AG09319 (cell line): ENCODE results near the gene RTEL1.

Source experiments
- DNase-seq: peaks from one replicate; pipeline ENCODE4 v3.0.0-alpha.2; 2010; ENCODE audit warnings: low read depth; ENCODE audit errors: extremely low read depth
- CTCF ChIP-seq: IDR thresholded peaks from 2 replicates; pipeline ENCODE4 v1.5.1; 2011; ENCODE audit warnings: low read depth, mild to moderate bottlenecking, inconsistent platforms, low read length, moderate library complexity

RTEL1 gene

GRCh38 chr20:63687419-63688178 lies 29.5 kb downstream of the RTEL1 start:
- no peak for DNase-seq
- no peak for TF ChIP-seq CTCF

- no peak for TF ChIP-seq CTCF
- DNase-seq, result no peak
These were observed 30.3 kb downstream of the RTEL1 start for GRCh38 chr20:63688228-63689045.

- DNase-seq, result no peak
- no peak for TF ChIP-seq CTCF
These were observed 31.2 kb downstream of the RTEL1 start for GRCh38 chr20:63689046-63690002.

- TF ChIP-seq CTCF, result no peak
- DNase-seq, result no peak
These were observed 32.1 kb downstream of the RTEL1 start for GRCh38 chr20:63690003-63690897.

GRCh38 chr20:63690898-63691710 lies 33.0 kb downstream of the RTEL1 start:
- TF ChIP-seq CTCF, result no peak
- DNase-seq, result no peak
